Inferior parietal cortex (tissue), 1 donor: ENCODE data around the gene ATG9B.
"Not testable (repeated sequence)": the region's sequence is repeated elsewhere in the genome, so short reads cannot be mapped to it uniquely, and the experiment has no call there.

Source experiments
- DNase-seq: peaks from one replicate; pipeline ENCODE4 v3.0.0-alpha.2; 2016; ENCODE audit errors: extremely low spot score

ATG9B gene

GRCh38 chr7:151015967-151016366, 8.3 kb downstream of the ATG9B start:
- no peak for DNase-seq

GRCh38 chr7:151014950-151015349, 9.3 kb downstream of the ATG9B start:
- no peak for DNase-seq

- no peak for DNase-seq
Measured at GRCh38 chr7:151013733-151014497, 10.4 kb downstream of the ATG9B start.

- no peak for DNase-seq
Measured at GRCh38 chr7:151013356-151013732, 10.9 kb downstream of the ATG9B start.

- no peak for DNase-seq
Measured at GRCh38 chr7:151012911-151013347, 11.4 kb downstream of the ATG9B start.

GRCh38 chr7:151012031-151012692, 12.1 kb downstream of the ATG9B start:
- no peak for DNase-seq

GRCh38 chr7:151011616-151012015, 12.7 kb downstream of the ATG9B start:
- not testable (repeated sequence) for DNase-seq

GRCh38 chr7:151011097-151011409, 13.2 kb downstream of the ATG9B start:
- no peak for DNase-seq

- no peak for DNase-seq
Measured at GRCh38 chr7:151010307-151011096, 13.8 kb downstream of the ATG9B start.

- no peak for DNase-seq
Measured at GRCh38 chr7:151010037-151010306, 14.3 kb downstream of the ATG9B start.

- DNase-seq, result no peak
Measured at GRCh38 chr7:151009327-151010036, 14.8 kb downstream of the ATG9B start.

GRCh38 chr7:151008511-151009323, 15.6 kb downstream of the ATG9B start:
- DNase-seq, result no peak

GRCh38 chr7:151008143-151008510, 16.2 kb downstream of the ATG9B start:
- DNase-seq, result no peak

GRCh38 chr7:151007469-151007898, 16.8 kb downstream of the ATG9B start:
- DNase-seq, result no peak

- no peak for DNase-seq
Measured at GRCh38 chr7:151006590-151007300, 17.5 kb downstream of the ATG9B start.

GRCh38 chr7:151005566-151005965, 18.7 kb downstream of the ATG9B start:
- no peak for DNase-seq

GRCh38 chr7:151003572-151003971, 20.7 kb downstream of the ATG9B start:
- DNase-seq, result no peak

GRCh38 chr7:151001546-151001945, 22.7 kb downstream of the ATG9B start:
- DNase-seq, result no peak

GRCh38 chr7:151000897-151001495, 23.3 kb downstream of the ATG9B start:
- no peak for DNase-seq

GRCh38 chr7:150999497-151000230, 24.6 kb downstream of the ATG9B start:
- no peak for DNase-seq
